Amygdala (tissue), 56 donors: ENCODE results near the gene MAGI3.

Experiments used
- DNase-seq, 56 donors: peaks; one replicate each; lab custom pipeline; 2025; lab: John Stamatoyannopoulos, UW

MAGI3 gene

DNA sequence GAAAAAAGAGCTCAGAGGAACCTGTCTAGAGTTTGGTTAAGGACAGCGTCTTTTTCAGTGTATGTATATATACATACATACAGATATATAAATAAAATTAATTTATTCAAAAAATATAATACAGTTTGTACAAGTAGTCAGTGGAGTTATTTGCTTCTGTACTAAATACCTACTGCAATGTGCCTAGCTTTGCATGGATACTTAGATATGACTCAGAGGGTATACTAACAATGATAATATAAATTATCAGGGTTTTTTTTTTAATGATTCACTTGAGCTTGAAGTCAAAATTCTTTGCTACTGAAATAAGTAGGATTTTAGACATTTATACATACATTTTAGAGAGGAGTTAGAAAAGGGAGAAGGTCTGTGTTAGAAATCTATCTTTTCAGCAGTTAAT lies 251.1 kb downstream of the MAGI3 start:
- no peak for DNase-seq

DNA sequence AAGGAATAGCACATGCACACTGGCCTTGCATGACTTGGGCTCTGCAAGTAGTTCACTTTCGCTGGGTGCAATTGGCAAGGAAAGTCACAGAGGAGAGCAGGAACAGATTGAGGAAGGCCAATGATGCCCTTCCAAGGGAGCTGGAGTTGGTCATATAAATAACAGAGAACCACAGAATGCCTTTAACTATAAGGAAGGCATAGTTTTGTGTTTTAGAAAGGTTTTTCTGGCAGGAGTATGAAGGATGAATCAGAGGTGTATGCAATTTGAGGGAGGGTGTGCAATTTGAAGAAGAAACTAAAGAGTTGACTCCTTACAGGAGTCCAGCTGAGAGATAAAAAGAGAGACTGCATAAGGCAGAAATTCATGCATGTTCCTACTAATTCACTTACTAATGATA lies 256.8 kb downstream of the MAGI3 start:
- no peak for DNase-seq

DNA sequence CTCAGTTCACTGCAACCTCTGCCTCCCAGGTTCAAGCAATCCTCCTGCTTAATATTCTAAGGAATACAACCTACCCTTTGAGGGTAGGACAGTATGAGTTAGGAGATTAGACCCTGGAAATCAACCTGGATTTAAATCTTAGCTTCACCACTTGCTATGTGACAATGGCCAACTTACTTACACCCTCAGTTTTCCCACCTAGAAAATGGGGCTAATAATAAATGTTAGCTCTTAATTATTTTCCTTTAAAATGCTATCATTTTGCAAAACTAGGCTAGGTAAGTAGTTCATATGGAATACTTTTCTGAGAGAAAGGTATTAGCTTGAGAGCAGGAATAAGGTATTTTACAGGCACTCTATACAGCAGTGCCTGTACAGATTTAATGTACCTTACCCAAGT lies 258.2 kb downstream of the MAGI3 start:
- DNase-seq: no peak

DNA sequence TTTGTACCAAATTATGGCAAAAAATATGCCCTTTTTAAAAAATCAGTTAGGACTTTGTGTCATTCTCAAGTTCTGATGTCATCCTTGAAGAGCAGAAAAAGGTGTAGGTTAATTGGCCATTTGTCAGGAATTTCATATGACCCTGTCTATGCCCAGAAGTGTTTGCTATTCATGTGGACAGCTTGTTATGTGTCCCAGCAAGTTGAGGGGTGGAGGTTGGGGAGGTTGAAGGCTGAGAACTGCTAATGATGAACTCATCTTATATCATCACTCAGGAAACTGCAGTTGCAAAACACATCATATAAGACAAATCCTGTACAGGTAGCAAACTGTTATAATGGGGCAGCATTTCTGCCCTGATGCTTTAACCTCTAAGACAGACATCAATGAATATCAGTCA lies 262.5 kb downstream of the MAGI3 start:
- no peak for DNase-seq

GRCh38 chr1:113653741-113654140 lies 263.4 kb downstream of the MAGI3 start:
- no peak for DNase-seq

DNA sequence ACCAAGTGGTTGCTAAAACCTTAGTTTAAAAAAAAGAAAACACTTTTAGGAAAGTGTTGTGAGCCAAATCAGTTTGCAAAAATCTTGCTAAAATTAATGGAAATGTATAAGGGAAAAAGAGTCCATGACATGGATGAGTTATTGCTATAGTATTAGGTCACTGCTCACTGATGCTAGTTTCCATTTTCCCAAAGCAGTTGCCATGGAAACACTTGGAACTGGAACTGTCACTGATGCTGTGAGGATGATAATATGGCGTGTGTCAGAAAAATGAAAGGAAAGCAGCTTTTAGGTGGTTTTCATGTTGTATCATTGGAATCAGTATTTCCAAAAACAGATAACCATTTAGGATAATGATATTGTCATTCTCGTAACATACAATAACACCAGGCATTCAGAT lies 264.6 kb downstream of the MAGI3 start:
- peak in 2 of 56 donors; percentile 1 to 6 for DNase-seq

DNA sequence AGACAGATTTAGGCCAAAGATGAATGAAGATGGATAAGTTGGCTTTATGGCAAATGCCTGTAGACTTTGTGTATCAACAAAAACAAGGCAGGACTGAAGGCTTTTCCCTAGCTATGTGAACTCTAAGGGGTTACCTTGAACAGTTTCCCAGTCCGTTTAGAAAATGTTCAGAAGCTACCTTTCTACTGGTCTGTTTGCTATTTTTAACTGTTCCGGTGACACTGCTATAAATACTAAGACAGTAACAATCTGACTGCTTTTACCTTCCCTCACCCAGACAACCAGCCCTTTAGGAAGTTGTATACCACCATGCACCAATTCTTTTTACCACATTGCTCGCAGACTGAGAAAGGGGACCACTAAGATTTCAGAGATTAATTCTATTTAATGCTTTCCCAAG lies 266.8 kb downstream of the MAGI3 start:
- DNase-seq: no peak

GRCh38 chr1:113657556-113658063 lies 267.3 kb downstream of the MAGI3 start:
- DNase-seq: no peak

- DNase-seq: peak in 1 of 56 donors; percentile 11
Observed at GRCh38 chr1:113659035-113659434, 268.7 kb downstream of the MAGI3 start.

DNA sequence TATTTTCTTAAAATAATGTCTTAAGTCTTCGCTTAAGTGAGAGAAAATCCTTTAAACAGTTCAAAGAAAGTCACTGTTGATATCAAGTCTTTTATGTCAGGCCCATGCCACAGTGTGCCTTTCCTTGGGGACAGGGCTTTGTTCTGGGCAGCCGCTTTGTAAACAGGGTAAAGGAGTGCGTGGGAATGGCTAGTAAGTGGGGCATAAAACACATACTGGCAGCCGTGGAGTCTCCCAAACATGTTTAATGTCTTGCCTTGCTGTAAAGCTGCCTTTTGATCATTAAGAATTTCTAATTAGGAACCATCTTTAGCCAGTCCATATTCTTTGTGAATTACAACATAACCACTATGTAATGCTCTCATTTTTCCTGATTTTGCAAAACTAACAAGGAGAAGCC lies 269.2 kb downstream of the MAGI3 start:
- peak in 3 of 56 donors; percentile 7 to 20 (median 12) for DNase-seq

DNA sequence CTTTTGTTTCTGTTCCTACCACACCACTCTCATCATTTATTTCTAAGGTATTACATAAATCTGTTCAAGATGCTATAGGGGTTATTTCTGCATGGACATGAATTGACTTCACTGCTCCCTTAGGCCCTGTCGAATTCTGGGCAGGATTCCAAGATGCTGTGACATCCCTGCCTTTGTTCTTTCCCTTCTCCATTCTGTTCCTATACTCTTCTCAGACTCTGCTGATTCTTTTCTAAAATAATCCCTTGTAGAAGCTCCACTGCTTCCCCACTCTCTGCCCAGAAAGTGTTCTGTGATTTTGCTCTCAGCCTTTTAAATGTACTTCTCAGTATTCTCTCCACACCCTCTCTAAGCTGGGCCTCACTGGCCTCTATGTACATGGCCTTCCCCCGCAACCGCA lies 269.8 kb downstream of the MAGI3 start:
- peak in 6 of 56 donors; percentile 5 to 42 (median 15) for DNase-seq

GRCh38 chr1:113662101-113662500 lies 271.8 kb downstream of the MAGI3 start:
- no peak for DNase-seq

DNA sequence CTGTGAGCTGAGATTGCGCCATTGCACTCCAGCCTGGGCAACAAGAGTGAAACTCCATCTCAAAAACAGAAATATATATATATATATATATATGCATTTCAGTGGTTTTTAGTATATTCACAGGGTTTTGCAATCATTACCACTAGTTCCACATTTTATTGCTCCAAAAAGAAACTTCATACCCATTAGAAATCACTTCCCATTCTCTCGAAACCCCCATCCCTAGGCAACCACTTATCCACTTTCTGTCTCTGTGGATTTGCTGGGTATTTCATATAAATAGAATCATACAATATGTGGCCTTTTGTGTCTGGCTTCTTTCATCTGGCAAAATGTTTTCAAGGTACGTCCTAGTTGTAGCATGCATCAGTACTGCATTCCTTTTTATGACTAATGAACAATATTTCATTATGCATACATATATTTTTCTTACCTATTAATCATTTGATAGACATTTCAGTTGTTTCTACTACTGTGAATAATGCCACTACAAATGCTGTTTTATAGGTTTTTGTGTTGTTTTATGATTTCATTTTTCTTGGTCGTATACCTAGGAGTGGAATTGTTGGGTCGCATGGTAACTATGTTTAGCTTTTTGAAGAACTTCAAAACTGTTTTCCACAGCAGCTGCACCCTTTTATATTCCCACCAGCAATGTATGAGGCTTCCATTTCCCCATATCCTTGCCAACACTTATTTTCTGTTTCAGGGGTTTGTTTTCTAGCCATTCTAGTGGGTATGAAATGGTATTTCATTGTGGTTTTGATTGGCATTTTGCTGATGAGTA lies 273.0 kb downstream of the MAGI3 start:
- no peak for DNase-seq

DNA sequence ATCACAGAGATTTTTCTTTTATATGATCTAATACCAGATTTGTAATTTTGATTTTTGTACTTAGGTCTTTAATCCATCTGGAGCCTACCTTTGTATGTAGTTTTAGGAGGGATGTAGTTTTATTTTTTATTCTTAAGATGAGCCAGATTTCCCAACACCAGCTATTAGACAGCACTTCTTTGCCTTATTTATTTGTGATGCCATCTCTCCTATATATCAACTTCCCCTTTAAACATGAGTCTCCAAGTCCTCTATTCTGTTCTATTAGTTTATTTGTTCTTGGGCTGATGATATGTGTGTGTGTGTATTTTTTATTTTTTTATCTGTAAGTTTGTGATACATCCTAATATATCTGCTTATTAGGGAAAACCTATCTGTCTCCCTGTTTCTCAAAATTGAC lies 274.8 kb downstream of the MAGI3 start:
- no peak for DNase-seq

DNA sequence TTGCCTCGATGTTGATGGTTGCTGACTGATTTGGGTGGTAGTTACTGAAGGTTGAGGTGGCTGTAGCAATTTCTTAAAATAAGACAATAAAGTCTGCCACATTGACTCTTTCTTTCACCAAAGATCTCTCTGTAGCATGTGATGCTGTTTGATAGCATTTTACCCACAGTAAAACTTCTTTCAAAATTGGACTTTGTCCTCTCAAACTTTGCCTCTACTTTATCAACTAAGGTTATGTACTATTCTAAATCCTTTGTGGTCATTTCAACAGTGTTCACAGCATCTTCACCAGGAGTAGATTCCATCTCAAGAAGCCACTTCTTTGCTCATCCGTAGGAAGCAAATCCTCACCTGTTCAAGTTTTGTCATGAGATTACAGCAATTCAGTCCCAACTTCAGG lies 275.8 kb downstream of the MAGI3 start:
- DNase-seq: no peak

GRCh38 chr1:113669988-113670387 lies 279.7 kb downstream of the MAGI3 start:
- DNase-seq: no peak

- DNase-seq: no peak
Observed at GRCh38 chr1:113670650-113671049, 280.3 kb downstream of the MAGI3 start.

DNA sequence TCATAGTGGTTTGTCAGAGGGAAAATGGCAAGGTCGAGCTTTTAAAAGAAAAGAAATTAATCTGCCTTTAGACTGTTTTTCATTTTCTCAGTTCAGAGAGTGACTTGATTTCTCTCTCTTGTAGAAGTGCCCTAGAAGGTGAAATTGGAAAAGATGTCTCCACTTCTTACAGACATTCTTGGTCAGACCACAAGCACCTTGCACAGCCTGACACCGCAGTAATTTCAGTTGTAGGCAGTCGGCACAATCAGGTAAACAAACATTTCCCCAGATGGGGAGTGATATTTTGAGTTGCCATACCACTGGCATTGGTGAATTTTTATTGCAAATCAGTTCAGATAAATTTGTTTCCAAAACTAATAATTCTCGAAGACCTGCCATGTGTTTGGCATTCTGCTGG lies 282.2 kb downstream of the MAGI3 start:
- no peak for DNase-seq

DNA sequence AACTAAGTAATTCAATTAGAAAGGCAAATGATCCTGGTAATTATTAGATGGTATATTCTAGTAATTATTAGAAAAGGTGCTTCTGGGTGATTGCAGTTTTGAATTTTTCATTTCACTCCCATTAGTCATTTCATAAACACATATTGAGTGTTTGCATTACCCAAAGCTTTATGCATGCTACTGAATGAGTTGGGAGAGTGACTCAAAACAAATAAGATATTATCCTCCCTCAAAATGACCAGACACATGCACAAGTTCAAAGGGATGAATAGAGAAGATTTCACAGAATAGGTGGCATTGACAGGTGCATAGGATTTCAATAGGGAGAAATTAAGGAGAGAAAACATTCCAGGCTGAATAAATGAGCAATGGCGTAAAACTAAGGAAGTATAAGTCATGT lies 284.3 kb downstream of the MAGI3 start:
- no peak for DNase-seq

- DNase-seq: no peak
Observed at GRCh38 chr1:113675302-113675701, 285.0 kb downstream of the MAGI3 start.

- DNase-seq: no peak
Observed at GRCh38 chr1:113676524-113676923, 286.2 kb downstream of the MAGI3 start.
